Measurements from ENCODE around the gene CFAP251.

DNA sequence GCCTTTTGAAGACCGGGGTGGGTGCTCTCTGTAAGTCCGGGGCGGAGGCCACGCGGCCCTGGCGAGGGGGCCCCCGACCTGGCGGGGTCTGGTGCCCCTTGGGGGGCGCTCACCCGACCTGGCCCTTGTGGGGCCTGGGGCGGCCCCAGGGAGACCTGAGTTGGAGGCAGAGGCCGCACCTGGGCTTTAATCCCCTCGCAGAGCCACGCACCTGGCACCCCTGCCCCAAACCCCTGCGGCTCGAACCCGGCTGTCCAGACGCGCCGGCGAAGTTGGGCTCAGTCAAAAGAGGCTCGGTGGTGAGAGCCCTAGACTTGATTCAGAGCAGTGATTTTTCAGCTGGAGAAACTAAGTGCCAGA is 267 bp downstream of the CFAP251 start:
- no peak for TF ChIP-seq CTCF (IDR thresholded peaks at IDR 0.05)
- TF ChIP-seq POLR2A (IDR thresholded peaks at IDR 0.05), result no peak
